Neural cell (in vitro differentiated cells): ENCODE data around the gene RIC3. TPM values are rescaled to one million over a fixed set of nuclear protein-coding genes. Genes with fewer than 3 reads are reported as not detected.
A peak's percentile ranks its signal among the peaks of the same experiment; 100 is the strongest.

Experiments
- H2AFZ ChIP-seq: fragments of 200-600, 300-800 bp; sonication (generic), shearing (Covaris generic); 2 replicates; pipeline ENCODE4 v1.6.0; 2014; ENCODE audit warnings: low read depth, mild to moderate bottlenecking, antibody characterized with exemption, low read length, moderate library complexity
- H3F3A ChIP-seq: fragments of 200-600 bp; shearing (Covaris generic); 2 replicates; pipeline ENCODE4 v1.6.1; 2016; ENCODE audit warnings: mild to moderate bottlenecking, moderate library complexity, mixed read lengths, antibody characterized with exemption, low read length; ENCODE audit not compliant: insufficient read depth, poor library complexity, severe bottlenecking
- H3K27ac ChIP-seq: fragments of 200-600, 300-800 bp; sonication (generic), shearing (Covaris generic); 2 replicates; pipeline ENCODE4 v1.5.1; 2014; ENCODE audit warnings: mild to moderate bottlenecking, low read length, moderate library complexity
- H3K27me3 ChIP-seq: fragments of 300-800, 200-600 bp; sonication (generic), shearing (Covaris generic); 2 replicates; pipeline ENCODE4 v1.6.0; 2014; ENCODE audit warnings: mild to moderate bottlenecking, low read depth, low read length, moderate library complexity; ENCODE audit not compliant: insufficient read depth
- H3K36me3 ChIP-seq: fragments of 300-800, 200-600 bp; sonication (generic), shearing (Covaris generic); 2 replicates; pipeline ENCODE4 v1.5.1; 2014; ENCODE audit warnings: mild to moderate bottlenecking, antibody characterized with exemption, low read length, moderate library complexity; ENCODE audit not compliant: insufficient read depth
- H3K4me2 ChIP-seq: fragments of 300-800, 200-600 bp; sonication (generic), shearing (Covaris generic); 2 replicates; pipeline ENCODE4 v1.6.0; 2014; ENCODE audit warnings: mild to moderate bottlenecking, low read length
- H3K4me3 ChIP-seq: fragments of 300-800, 200-600 bp; sonication (generic), shearing (Covaris generic); 2 replicates; pipeline ENCODE4 v1.5.1; 2014; ENCODE audit warnings: mild to moderate bottlenecking, low read length, moderate library complexity
- H3K79me2 ChIP-seq: fragments of 200-600 bp; shearing (Covaris generic); replicated peaks from 2 replicates; pipeline ENCODE4 v1.6.0; 2014; ENCODE audit warnings: mild to moderate bottlenecking, low read length, moderate library complexity; ENCODE audit not compliant: insufficient read depth
- H3K9ac ChIP-seq: fragments of 300-800, 200-600 bp; sonication (generic), shearing (Covaris generic); 2 replicates; pipeline ENCODE4 v1.6.1; 2016; ENCODE audit warnings: mild to moderate bottlenecking, low read length, mixed read lengths
- H3K9me2 ChIP-seq: fragments of 200-600 bp; shearing (Covaris generic); 2 replicates; pipeline ENCODE4 v1.6.1; 2016; ENCODE audit warnings: mild to moderate bottlenecking, low read length, mixed read lengths; ENCODE audit not compliant: insufficient read depth
- H3K9me3 ChIP-seq: fragments of 200-600, 300-800 bp; sonication (generic), shearing (Covaris generic); 2 replicates; pipeline ENCODE4 v1.6.1; 2016; ENCODE audit warnings: mild to moderate bottlenecking, mixed run types, low read length, moderate library complexity, mixed read lengths
- H4K20me1 ChIP-seq: fragments of 200-600 bp; shearing (Covaris generic); 2 replicates; pipeline ENCODE4 v1.6.1; 2016; ENCODE audit warnings: mild to moderate bottlenecking, mixed run types; ENCODE audit not compliant: insufficient read depth
- EP300 ChIP-seq: fragments of 450-650 bp; conservative IDR thresholded peaks from 2 replicates; pipeline ENCODE4 v1.6.1; 2014; ENCODE audit warnings: antibody characterized with exemption, mild to moderate bottlenecking, moderate library complexity; ENCODE audit not compliant: poor library complexity, severe bottlenecking
- EZH2 ChIP-seq: fragments of 200-600, 300-800 bp; shearing (Covaris generic), sonication (generic); IDR thresholded peaks from 2 replicates; pipeline ENCODE4 v1.6.1; 2014; ENCODE audit warnings: antibody characterized with exemption, low read length, borderline replicate concordance, mild to moderate bottlenecking; ENCODE audit not compliant: insufficient read depth, poor library complexity, severe bottlenecking
- MXI1 ChIP-seq: fragments of 450-650 bp; conservative IDR thresholded peaks from 2 replicates; pipeline ENCODE4 v1.6.1; 2014; ENCODE audit warnings: antibody characterized with exemption, mild to moderate bottlenecking; ENCODE audit not compliant: poor library complexity, severe bottlenecking
- POLR2AphosphoS5 ChIP-seq: IDR thresholded peaks from 2 replicates; pipeline ENCODE4 v1.6.1; 2012
- RAD21 ChIP-seq: fragments of 450-650 bp; conservative IDR thresholded peaks from 2 replicates; pipeline ENCODE4 v1.6.1; 2014; ENCODE audit warnings: antibody characterized with exemption, mild to moderate bottlenecking, moderate library complexity
- SMC3 ChIP-seq: fragments of 450-650 bp; conservative IDR thresholded peaks from 2 replicates; pipeline ENCODE4 v1.6.1; 2014; ENCODE audit warnings: antibody characterized with exemption, mild to moderate bottlenecking, moderate library complexity; ENCODE audit not compliant: poor library complexity
- TAF1 ChIP-seq: IDR thresholded peaks from 2 replicates; pipeline ENCODE4 v1.6.1; 2012; ENCODE audit warnings: low read depth
- polyA minus RNA-seq: library from RNA; depleted of rRNA, polyadenylated mRNA; stranded (reverse); fragments of >200 nt; gene quantifications from 2 replicates; pipeline ENCODE4 v1.2.3, GENCODE V29; 2014
- polyA plus RNA-seq: library from polyadenylated mRNA; depleted of rRNA; stranded (reverse); fragments of >200 nt; gene quantifications from 2 replicates; pipeline ENCODE4 v1.2.3, GENCODE V29; 2014
- TF ChIP-seq, protein P1 (sequence below): IDR thresholded peaks from 2 replicates; pipeline ENCODE4 v1.6.1; 2012; ENCODE audit warnings: borderline replicate concordance
- TF ChIP-seq, protein P2 (sequence below): fragments of 450-650 bp; IDR thresholded peaks from 2 replicates; pipeline ENCODE4 v1.5.1; 2014; ENCODE audit warnings: antibody characterized with exemption, mild to moderate bottlenecking, moderate library complexity; ENCODE audit not compliant: poor library complexity, severe bottlenecking

RIC3 gene, protein sequence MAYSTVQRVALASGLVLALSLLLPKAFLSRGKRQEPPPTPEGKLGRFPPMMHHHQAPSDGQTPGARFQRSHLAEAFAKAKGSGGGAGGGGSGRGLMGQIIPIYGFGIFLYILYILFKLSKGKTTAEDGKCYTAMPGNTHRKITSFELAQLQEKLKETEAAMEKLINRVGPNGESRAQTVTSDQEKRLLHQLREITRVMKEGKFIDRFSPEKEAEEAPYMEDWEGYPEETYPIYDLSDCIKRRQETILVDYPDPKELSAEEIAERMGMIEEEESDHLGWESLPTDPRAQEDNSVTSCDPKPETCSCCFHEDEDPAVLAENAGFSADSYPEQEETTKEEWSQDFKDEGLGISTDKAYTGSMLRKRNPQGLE
- 94.5 and 103 TPM in 2 replicates for polyA plus RNA-seq
- polyA minus RNA-seq, result 58.9 and 71.4 TPM in 2 replicates

DNA sequence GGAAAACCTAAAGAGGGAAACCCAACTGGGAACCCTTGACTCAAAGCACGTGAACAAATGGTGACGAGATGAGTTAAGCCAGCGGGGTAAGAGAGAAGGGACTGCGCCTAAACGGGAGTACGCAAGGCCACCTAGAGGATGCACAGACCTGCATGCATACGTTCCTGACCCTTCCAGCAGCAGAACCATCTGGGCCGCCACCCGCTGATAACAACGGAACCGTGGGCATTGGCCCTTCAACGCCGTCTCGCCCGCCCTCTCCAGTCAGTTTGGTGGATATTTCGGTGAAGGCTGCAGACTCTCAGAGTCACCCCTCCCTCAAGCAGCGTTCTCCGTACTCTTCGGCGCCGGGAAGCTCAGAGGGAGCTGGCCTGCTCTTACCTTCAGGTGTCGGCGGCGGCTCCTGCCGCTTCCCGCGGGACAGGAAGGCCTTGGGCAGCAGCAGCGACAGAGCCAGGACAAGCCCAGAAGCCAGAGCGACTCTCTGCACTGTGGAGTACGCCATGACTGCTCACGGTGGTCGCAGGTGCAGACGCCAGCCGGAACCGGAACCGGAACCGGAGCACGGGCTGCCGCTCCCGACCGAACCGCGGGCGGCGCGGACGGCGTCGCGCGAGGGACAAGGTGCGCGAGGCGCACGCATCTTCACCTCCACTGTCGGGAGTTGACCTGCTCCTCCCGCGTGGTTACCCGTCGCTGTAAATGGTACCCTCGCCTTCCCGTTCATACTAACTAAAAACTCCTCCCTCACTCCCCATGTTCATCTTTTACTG, at the start of gene RIC3:
Gene RIC3, minus strand, starts transcription at position 541 of the 773 bp plus-strand sequence. Its CDS starts 36 bp downstream, at position 505.
- peak within 1 kb of the TSS; percentile 85 for H3K4me3 ChIP-seq
- peak within 1 kb of the TSS; percentile 71 for H2AFZ ChIP-seq
- TF ChIP-seq EP300 (no peak), TAF1 (peak; percentile 64), RAD21 (no peak), MXI1 (peak; percentile 77), SMC3 (peak; percentile 21), POLR2AphosphoS5 (peak; percentile 68)
- TF ChIP-seq, protein P1, sequence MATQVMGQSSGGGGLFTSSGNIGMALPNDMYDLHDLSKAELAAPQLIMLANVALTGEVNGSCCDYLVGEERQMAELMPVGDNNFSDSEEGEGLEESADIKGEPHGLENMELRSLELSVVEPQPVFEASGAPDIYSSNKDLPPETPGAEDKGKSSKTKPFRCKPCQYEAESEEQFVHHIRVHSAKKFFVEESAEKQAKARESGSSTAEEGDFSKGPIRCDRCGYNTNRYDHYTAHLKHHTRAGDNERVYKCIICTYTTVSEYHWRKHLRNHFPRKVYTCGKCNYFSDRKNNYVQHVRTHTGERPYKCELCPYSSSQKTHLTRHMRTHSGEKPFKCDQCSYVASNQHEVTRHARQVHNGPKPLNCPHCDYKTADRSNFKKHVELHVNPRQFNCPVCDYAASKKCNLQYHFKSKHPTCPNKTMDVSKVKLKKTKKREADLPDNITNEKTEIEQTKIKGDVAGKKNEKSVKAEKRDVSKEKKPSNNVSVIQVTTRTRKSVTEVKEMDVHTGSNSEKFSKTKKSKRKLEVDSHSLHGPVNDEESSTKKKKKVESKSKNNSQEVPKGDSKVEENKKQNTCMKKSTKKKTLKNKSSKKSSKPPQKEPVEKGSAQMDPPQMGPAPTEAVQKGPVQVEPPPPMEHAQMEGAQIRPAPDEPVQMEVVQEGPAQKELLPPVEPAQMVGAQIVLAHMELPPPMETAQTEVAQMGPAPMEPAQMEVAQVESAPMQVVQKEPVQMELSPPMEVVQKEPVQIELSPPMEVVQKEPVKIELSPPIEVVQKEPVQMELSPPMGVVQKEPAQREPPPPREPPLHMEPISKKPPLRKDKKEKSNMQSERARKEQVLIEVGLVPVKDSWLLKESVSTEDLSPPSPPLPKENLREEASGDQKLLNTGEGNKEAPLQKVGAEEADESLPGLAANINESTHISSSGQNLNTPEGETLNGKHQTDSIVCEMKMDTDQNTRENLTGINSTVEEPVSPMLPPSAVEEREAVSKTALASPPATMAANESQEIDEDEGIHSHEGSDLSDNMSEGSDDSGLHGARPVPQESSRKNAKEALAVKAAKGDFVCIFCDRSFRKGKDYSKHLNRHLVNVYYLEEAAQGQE, result peak; percentile 71
- TF ChIP-seq, protein P2, sequence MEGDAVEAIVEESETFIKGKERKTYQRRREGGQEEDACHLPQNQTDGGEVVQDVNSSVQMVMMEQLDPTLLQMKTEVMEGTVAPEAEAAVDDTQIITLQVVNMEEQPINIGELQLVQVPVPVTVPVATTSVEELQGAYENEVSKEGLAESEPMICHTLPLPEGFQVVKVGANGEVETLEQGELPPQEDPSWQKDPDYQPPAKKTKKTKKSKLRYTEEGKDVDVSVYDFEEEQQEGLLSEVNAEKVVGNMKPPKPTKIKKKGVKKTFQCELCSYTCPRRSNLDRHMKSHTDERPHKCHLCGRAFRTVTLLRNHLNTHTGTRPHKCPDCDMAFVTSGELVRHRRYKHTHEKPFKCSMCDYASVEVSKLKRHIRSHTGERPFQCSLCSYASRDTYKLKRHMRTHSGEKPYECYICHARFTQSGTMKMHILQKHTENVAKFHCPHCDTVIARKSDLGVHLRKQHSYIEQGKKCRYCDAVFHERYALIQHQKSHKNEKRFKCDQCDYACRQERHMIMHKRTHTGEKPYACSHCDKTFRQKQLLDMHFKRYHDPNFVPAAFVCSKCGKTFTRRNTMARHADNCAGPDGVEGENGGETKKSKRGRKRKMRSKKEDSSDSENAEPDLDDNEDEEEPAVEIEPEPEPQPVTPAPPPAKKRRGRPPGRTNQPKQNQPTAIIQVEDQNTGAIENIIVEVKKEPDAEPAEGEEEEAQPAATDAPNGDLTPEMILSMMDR, result peak; percentile 60
- no peaks in the 10 kb centered on the region for H3K79me2 ChIP-seq
- H3K4me2 ChIP-seq, result peak within 1 kb of the TSS; percentile 57
- H3F3A ChIP-seq, result no peaks in the 10 kb centered on the region
- H4K20me1 ChIP-seq, result no peaks in the 10 kb centered on the region
- H3K36me3 ChIP-seq, result no peaks in the 10 kb centered on the region
- peak within 1 kb of the TSS; percentile 75 for H3K9ac ChIP-seq
- H3K9me2 ChIP-seq, result no peaks in the 10 kb centered on the region
- no peaks in the 10 kb centered on the region for H3K9me3 ChIP-seq
- peak within 1 kb of the TSS; percentile 69 for H3K27ac ChIP-seq
- H3K27me3 ChIP-seq, result peaks cover 5% of the 10 kb centered on the region

DNA sequence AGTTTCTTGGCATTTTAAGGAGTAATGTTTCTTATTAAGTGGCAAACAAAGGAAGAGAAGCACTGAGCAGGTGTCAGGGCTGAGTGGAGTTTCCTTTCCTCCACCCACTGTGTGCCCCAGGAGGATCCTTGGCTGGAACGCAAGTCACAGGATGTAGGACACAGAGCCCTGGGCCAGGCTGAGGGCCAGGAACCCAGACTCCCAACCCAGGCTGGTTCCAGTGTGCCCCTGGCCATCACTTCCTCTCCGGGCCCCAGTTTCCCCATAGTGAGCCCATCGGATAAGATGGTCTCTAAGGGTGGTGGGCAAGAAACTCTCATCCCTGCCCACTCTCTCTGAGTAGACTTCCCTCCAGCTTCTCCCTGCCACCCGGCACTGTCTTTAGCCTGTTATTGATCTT, 49.6 kb upstream of the RIC3 start:
- Histone ChIP-seq H3F3A (no peaks in the 10 kb centered on the region), H3K4me3 (no peak overlapping the region), H3K36me3 (no peaks in the 10 kb centered on the region), H3K27ac (no peak overlapping the region), H3K27me3 (no peaks in the 10 kb centered on the region), H2AFZ (no peak overlapping the region), H3K4me2 (no peak overlapping the region), H3K9me3 (no peaks in the 10 kb centered on the region), H4K20me1 (no peaks in the 10 kb centered on the region), H3K79me2 (no peaks in the 10 kb centered on the region), H3K9me2 (no peaks in the 10 kb centered on the region), H3K9ac (no peak overlapping the region)
- TF ChIP-seq POLR2AphosphoS5, result no peak
- no peak for TF ChIP-seq MXI1
- TF ChIP-seq EZH2, result no peak
- TF ChIP-seq, protein P2, result no peak
- TF ChIP-seq TAF1, result no peak
- TF ChIP-seq RAD21, result no peak
- no peak for TF ChIP-seq EP300
- TF ChIP-seq, protein P1, result no peak
- TF ChIP-seq SMC3, result no peak
